Heart right ventricle (tissue), 16 donors: ENCODE measurements around the gene KCNS1. TPM values are rescaled to one million over a fixed set of nuclear protein-coding genes. Genes with fewer than 3 reads are reported as not detected.

Experiments
- ATAC-seq, 8 donors: fragments of 200-7000 bp; cut with Tn5 transposase; one replicate each; pipeline ENCODE4 v1.9.1; 2020; ENCODE audit warnings: mild to moderate bottlenecking in 8 of 8, moderate library complexity in 8 of 8, moderate number of reproducible peaks in 1 of 8
- DNase-seq, 2 donors: peaks; one replicate each; pipeline ENCODE4 v3.0.0-alpha.2; 2020
- H3K27ac ChIP-seq, 10 donors: fragments of 200-600 bp; sonication (generic) in 2 of 10; one replicate each; pipeline versions ENCODE4 v1.5.0 to v1.8.0; 2020 to 2022; ENCODE audit warnings: mild to moderate bottlenecking in 3 of 10
- H3K27me3 ChIP-seq, 7 donors: fragments of 200-600 bp; one replicate each; pipeline ENCODE4 v1.8.0; 2021 to 2022; ENCODE audit warnings: mild to moderate bottlenecking in 2 of 7
- H3K36me3 ChIP-seq, 9 donors: fragments of 200-600 bp; sonication (generic) in 1 of 9; one replicate each; pipeline versions ENCODE4 v1.5.0 to v1.8.0; 2020 to 2022; ENCODE audit warnings: mild to moderate bottlenecking in 2 of 9
- H3K4me1 ChIP-seq, 9 donors: fragments of 200-600 bp; sonication (generic) in 1 of 9; one replicate each; pipeline versions ENCODE4 v1.5.0 to v1.8.0; 2020 to 2022; ENCODE audit warnings: mild to moderate bottlenecking in 4 of 9
- H3K4me3 ChIP-seq, 10 donors: fragments of 200-600 bp; sonication (generic) in 2 of 10; one replicate each; pipeline versions ENCODE4 v1.5.0 to v1.8.0; 2020 to 2022; ENCODE audit warnings: mild to moderate bottlenecking in 7 of 10, moderate library complexity in 2 of 10
- H3K9me3 ChIP-seq, 11 donors: fragments of 200-600 bp in 10 of 11; sonication (generic) in 2 of 11; one replicate each; pipeline versions ENCODE4 v1.5.0 to v1.8.0; 2013 to 2022; ENCODE audit warnings: mild to moderate bottlenecking in 2 of 11, control low read depth in 1 of 11, moderate library complexity in 1 of 11
- WGBS, 2 donors: extraction: QIAGEN DNeasy Blood & Tissue Kit; methylation state at CpG; one replicate each; pipeline ENCODE4 v1.1.7; 2013; ENCODE audit warnings: inconsistent platforms in 1 of 2; 5-methylcytosine and 5-hydroxymethylcytosine counted together
- intact Hi-C, 10 donors: fragments of 100-400 bp; cut with DNase I; formaldehyde crosslinking; loops; one replicate each; pipeline versions ENCODE4 v1.11.1 to v1.14.2; 2022
- polyA plus RNA-seq, 2 donors: library from polyadenylated mRNA; stranded (reverse); fragments of 200-250 nt; gene quantifications; one replicate each; pipeline ENCODE4 v1.2.3, GENCODE V29; 2013
- total RNA-seq, 10 donors: library from RNA; stranded (reverse); fragmentation: NEBNext Ultra II Directional in 3 of 10; extraction: Animal tissue kit (Norgen Biotek cat#: 25700) in 3 of 10; gene quantifications; one replicate each; pipeline versions ENCODE4 v1.2.1 to v1.2.4, GENCODE V29; 2021 to 2023
- TF ChIP-seq, protein P1 (sequence below), 9 donors: fragments of 200-600 bp; sonication (generic) in 2 of 9; IDR thresholded peaks; one replicate each; pipeline versions ENCODE4 v1.5.0 to v1.8.0; 2021 to 2022; ENCODE audit warnings: antibody characterized with exemption in 9 of 9, mild to moderate bottlenecking in 5 of 9, moderate library complexity in 1 of 9
- donor health status: Arrhythmogenic right ventricular cardiomyopathy.
- donor health status: ischemic (EF 13 %, LVEDD 7.1; RV severe dilation, severe dysfunction).
- donor health status: healthy with polysubstance abuse.
- donor health status: DM: no; HTN: yes; CAD: no.
- donor health status: DM: no; HTN: no; CAD: no.
- donor health status: ischemic (EF 25% LVEDD 6.9; RV normal size, moderate dysfunction).
- donor health status: ischemic (EF 25% LVEDD 5.7; RV mildly dilated, moderate dysfunction).
- donor health status: healthy.
- donor health status: DM: yes; HTN: yes; CAD: no.
- donor health status: Ischemic cardiomyopathy.
- donor health status: ischemic (EF 35%, LVEDD 5.7; RV mildly dilated, moderate dysfunction).
- donor health status: nonischemic (EF 11% LVEDD 7.7; RV severe dilation, severe dysfunction).
- donor health status: DM: yes; HTN: yes; CAD: no.
- donor health status: PGD.
- donor health status: ischemic (EF 29% LVEDD 5.4; RV normal size, mild dysfunction).
- donor health status: nonischemic (EF 23%, LVEDD 6.1; RV moderate dilation, normal function).

KCNS1 gene
- total and polyA plus RNA-seq, 12 donors, result 0.04 to 0.09 TPM; not detected in 10

- H3K36me3 ChIP-seq, result peaks cover 0 to 14% (median 0%) of the 10 kb centered on the region in 9 donors
- no peak overlapping the region for H3K4me3 ChIP-seq
- no peak for ATAC-seq
- peaks cover 0 to 11% (median 7%) of the 10 kb centered on the region in 11 donors for H3K9me3 ChIP-seq
- no peaks in the 10 kb centered on the region for H3K4me1 ChIP-seq
- H3K27ac ChIP-seq, result no peak overlapping the region
- WGBS, 2 donors, result 88 to 91% methylated on average over 3 of the region's 3 CpGs
- H3K27me3 ChIP-seq, result no peaks in the 10 kb centered on the region
- TF ChIP-seq, protein P1, sequence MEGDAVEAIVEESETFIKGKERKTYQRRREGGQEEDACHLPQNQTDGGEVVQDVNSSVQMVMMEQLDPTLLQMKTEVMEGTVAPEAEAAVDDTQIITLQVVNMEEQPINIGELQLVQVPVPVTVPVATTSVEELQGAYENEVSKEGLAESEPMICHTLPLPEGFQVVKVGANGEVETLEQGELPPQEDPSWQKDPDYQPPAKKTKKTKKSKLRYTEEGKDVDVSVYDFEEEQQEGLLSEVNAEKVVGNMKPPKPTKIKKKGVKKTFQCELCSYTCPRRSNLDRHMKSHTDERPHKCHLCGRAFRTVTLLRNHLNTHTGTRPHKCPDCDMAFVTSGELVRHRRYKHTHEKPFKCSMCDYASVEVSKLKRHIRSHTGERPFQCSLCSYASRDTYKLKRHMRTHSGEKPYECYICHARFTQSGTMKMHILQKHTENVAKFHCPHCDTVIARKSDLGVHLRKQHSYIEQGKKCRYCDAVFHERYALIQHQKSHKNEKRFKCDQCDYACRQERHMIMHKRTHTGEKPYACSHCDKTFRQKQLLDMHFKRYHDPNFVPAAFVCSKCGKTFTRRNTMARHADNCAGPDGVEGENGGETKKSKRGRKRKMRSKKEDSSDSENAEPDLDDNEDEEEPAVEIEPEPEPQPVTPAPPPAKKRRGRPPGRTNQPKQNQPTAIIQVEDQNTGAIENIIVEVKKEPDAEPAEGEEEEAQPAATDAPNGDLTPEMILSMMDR (IDR thresholded peaks at IDR 0.05), result no peak
- intact Hi-C loops, result no loop called here
- no peak for DNase-seq
These were observed 13.7 kb downstream of the KCNS1 start for GRCh38 chr20:45087097-45087790.

DNA sequence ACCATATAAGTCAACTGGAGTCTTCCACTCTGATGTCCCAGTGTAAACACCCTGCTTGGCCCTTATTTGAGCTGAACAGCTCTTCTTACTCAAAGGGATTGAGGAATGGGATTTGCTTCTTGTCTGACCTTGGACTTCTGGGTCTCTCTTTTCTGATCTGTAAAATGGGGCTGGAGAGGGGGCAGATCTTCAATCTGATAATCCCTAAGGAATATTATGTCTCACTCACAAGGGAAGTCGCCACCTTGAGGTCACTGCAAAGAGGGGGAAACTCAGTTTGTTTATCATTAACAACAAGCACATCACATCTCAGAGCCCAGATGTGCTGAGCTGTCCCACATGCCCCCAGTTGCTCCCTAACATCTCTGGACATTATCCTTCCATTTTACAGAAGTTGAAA, 15.1 kb downstream of the KCNS1 start:
- peaks cover 0 to 28% (median 3%) of the 10 kb centered on the region in 9 donors for H3K36me3 ChIP-seq

DNA sequence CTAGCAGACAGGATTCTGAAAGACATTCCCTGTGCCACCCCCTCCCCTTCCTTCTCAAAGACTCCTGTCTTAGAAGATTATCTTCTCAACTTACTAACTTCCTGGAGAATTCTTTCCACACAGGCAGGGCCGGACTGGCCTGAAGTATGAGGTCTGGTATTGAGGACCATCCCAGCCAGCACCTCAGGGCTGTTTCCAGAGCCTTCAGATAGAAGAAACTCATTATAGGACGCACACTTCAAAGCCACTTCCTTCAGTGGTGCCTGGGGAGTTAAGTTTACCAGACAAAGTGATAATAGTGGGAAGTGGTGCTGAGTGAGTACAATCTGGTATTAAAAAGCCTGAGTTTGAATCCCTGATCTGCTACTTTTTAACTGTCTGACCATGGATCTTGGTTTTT, 15.6 kb downstream of the KCNS1 start:
- TF ChIP-seq, protein P1 (IDR thresholded peaks at IDR 0.05), result no peak

More for the DNA sequence above, 15.1 kb downstream of the KCNS1 start:
- no peaks in the 10 kb centered on the region for H3K4me1 ChIP-seq
- ATAC-seq, result no peak
- H3K27ac ChIP-seq, result no peak overlapping the region
- TF ChIP-seq, protein P1 (IDR thresholded peaks at IDR 0.05), result no peak
- intact Hi-C loops, result no loop called here
- H3K27me3 ChIP-seq, result no peaks in the 10 kb centered on the region
- no peak for DNase-seq
- peaks cover 0 to 21% (median 9%) of the 10 kb centered on the region in 11 donors for H3K9me3 ChIP-seq
- H3K4me3 ChIP-seq, result no peak overlapping the region
- 95 to 96% methylated on average over 1 of the region's 1 CpG for WGBS, 2 donors

DNA sequence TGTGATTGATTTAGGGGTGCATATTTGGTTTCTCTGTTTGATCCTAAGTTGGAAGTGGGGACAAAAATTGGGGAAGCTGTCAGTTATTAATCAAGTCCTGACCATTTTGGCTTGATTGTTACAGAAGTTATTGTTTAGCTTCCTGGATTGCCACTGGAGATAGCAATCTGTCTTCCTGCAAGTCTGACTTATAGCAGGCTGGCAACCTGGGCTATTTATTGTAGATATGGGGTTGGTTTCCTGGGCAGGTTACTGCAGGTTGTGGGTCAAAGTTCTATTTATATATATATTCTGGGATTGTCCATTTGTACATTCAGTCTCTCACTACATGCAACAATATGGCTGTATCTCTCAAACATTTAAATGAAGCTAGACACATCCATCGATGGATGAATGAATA, 17.8 kb downstream of the KCNS1 start:
- H3K9me3 ChIP-seq, result peaks cover 0 to 21% (median 9%) of the 10 kb centered on the region in 11 donors
- no peak overlapping the region for H3K4me3 ChIP-seq
- no peaks in the 10 kb centered on the region for H3K27me3 ChIP-seq
- no peak for DNase-seq
- H3K36me3 ChIP-seq, result peaks cover 0 to 51% (median 8%) of the 10 kb centered on the region in 9 donors
- H3K27ac ChIP-seq, result no peak overlapping the region
- no peak for ATAC-seq
- H3K4me1 ChIP-seq, result no peaks in the 10 kb centered on the region
- TF ChIP-seq, protein P1 (IDR thresholded peaks at IDR 0.05), result no peak
- WGBS, 2 donors, result 97 to 100% methylated on average over 1 of the region's 1 CpG
- intact Hi-C loops, result no loop called here

More for the DNA sequence above, 15.6 kb downstream of the KCNS1 start:
- DNase-seq (no peak), ATAC-seq (no peak)
- H3K27me3 ChIP-seq, result no peaks in the 10 kb centered on the region
- H3K27ac ChIP-seq, result no peak overlapping the region
- WGBS, 2 donors, result 41 to 44% methylated on average over 2 of the region's 2 CpGs
- intact Hi-C loops, result no loop called here
- peaks cover 0 to 34% (median 8%) of the 10 kb centered on the region in 9 donors for H3K36me3 ChIP-seq
- peaks cover 0 to 21% (median 9%) of the 10 kb centered on the region in 11 donors for H3K9me3 ChIP-seq
- H3K4me3 ChIP-seq, result no peak overlapping the region
- H3K4me1 ChIP-seq, result no peaks in the 10 kb centered on the region
